HepG2 (cell line): ENCODE results near the gene AP2A2.

Experiments
- CENPT ChIP-seq: sonication (generic); formaldehyde crosslinking; IDR thresholded peaks from 2 replicates; pipeline ENCODE4 v1.8.0; 2022; ENCODE audit warnings: low read depth, mild to moderate bottlenecking, moderate library complexity, missing genetic modification reagents
- CTCF ChIP-seq: sonication (generic); formaldehyde crosslinking; IDR thresholded peaks from 2 replicates; pipeline ENCODE4 v1.5.0; 2020; ENCODE audit warnings: mild to moderate bottlenecking, missing genetic modification reagents, moderate library complexity
- DPF2 ChIP-seq: sonication (generic); formaldehyde crosslinking; IDR thresholded peaks from 2 replicates; pipeline ENCODE4 v1.4.0; 2020; ENCODE audit warnings: mild to moderate bottlenecking, low read depth, missing genetic modification reagents, borderline replicate concordance
- ETV6 ChIP-seq: sonication (generic); formaldehyde crosslinking; conservative IDR thresholded peaks from 2 replicates; pipeline ENCODE4 v1.4.0; 2020; ENCODE audit warnings: missing genetic modification reagents
- FOXP1 ChIP-seq, 2 experiments: fragments of 450-650 bp in 1 of 2; IDR thresholded peaks; 2 replicates each; pipeline ENCODE4 v1.6.1; 2017 to 2018; ENCODE audit warnings: antibody characterized with exemption in 1 of 2
- HIVEP1 ChIP-seq: sonication (generic); formaldehyde crosslinking; IDR thresholded peaks from 2 replicates; pipeline ENCODE4 v1.4.0; 2020; ENCODE audit warnings: mild to moderate bottlenecking, missing genetic modification reagents
- KLF11 ChIP-seq: IDR thresholded peaks from 2 replicates; pipeline ENCODE4 v1.6.1; 2016; ENCODE audit warnings: missing compliant biosample characterization
- MAZ ChIP-seq, 2 experiments: sonication (generic) in 1 of 2; formaldehyde crosslinking in 1 of 2; IDR thresholded peaks; 2 replicates each; pipeline versions ENCODE4 v1.5.0 to v1.6.1; 2012 to 2020; ENCODE audit warnings: low read depth in 2 of 2, mild to moderate bottlenecking in 2 of 2, borderline replicate concordance in 1 of 2, improper control_type of control experiment in 1 of 2, low read length in 1 of 2, missing genetic modification reagents in 1 of 2, moderate library complexity in 1 of 2
- NFYB ChIP-seq: sonication (generic); formaldehyde crosslinking; IDR thresholded peaks from 2 replicates; pipeline ENCODE4 v1.4.0; 2020; ENCODE audit warnings: missing genetic modification reagents
- SMARCC2 ChIP-seq: fragments of 450-650 bp; IDR thresholded peaks from 2 replicates; pipeline ENCODE4 v1.6.1; 2017; ENCODE audit warnings: antibody characterized with exemption, mild to moderate bottlenecking
- TCF12 ChIP-seq, 2 experiments: fragments of 450-650 bp in 1 of 2; sonication (generic) in 1 of 2; formaldehyde crosslinking in 1 of 2; IDR thresholded peaks; 2 replicates each; pipeline versions ENCODE4 v1.6.1 to v1.8.0; 2017 to 2022; ENCODE audit warnings: antibody characterized with exemption in 1 of 2, mild to moderate bottlenecking in 1 of 2, missing genetic modification reagents in 1 of 2, moderate library complexity in 1 of 2
- ZFX ChIP-seq: sonication (generic); formaldehyde crosslinking; IDR thresholded peaks from 2 replicates; pipeline ENCODE4 v1.4.0; 2020; ENCODE audit warnings: mild to moderate bottlenecking, low read depth, missing genetic modification reagents, moderate library complexity
- ZNF121 ChIP-seq: sonication (generic); formaldehyde crosslinking; IDR thresholded peaks from 2 replicates; pipeline ENCODE4 v1.5.0; 2020; ENCODE audit warnings: mild to moderate bottlenecking, missing genetic modification reagents
- TF ChIP-seq, protein P1 (sequence below): IDR thresholded peaks from 2 replicates; pipeline ENCODE4 v1.6.1; 2016

DNA sequence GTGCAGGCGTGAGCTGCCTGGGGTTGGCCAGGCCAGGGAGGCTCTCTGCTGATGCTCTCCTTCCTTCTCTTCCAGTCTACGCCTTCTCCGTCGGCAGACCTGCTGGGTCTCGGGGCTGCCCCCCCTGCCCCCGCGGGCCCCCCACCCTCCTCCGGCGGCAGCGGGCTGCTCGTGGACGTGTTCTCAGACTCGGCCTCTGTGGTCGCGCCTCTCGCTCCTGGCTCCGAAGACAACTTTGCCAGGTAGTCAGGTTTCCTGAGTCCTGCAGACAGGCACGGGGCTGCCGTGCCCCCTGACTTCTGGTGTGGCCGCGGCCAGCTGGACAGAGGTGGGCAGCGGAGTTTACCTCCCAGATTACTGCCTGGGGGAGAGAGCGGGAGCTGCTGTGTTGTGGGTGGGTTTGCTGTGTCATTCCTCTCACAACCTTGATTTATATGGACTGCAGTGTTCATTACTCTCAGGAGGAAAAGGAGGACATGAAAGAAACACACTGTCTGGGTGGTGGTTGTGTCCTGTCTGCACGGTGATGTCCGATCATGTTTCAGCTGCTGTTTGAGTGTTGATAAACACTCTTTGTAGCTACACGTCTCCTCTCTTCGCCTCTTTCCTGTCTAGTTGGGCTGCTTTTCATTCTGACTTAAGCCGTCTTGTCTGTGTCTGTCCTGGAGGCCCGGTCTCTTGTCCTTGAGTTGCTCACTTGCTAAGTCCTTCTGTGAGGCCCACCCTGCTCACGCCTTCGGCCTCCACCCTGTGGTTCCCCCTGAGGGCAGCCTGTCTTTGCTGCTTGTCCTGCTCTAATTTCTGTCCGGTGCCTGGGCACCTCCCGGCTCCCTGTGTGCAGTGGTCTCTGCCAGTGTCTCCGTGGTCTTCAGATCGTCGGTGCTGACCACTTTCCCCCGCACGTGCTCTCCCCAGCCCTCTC, 74.9 kb downstream of the AP2A2 start:
- TF ChIP-seq DPF2, result no peak
- TF ChIP-seq ZFX, result no peak
- TF ChIP-seq SMARCC2, result no peak
- TF ChIP-seq HIVEP1 (CRISPR knock-in tag), result no peak
- TF ChIP-seq NFYB (CRISPR knock-in tag), result no peak
- no peak for TF ChIP-seq KLF11 (CRISPR knock-in tag)
- no peak for TF ChIP-seq CTCF (CRISPR knock-in tag)
- TF ChIP-seq TCF12 (IDR thresholded peaks at IDR 0.05), result no peak
- TF ChIP-seq TCF12 (CRISPR knock-in tag; IDR thresholded peaks at IDR 0.05), result no peak
- TF ChIP-seq, protein P1, sequence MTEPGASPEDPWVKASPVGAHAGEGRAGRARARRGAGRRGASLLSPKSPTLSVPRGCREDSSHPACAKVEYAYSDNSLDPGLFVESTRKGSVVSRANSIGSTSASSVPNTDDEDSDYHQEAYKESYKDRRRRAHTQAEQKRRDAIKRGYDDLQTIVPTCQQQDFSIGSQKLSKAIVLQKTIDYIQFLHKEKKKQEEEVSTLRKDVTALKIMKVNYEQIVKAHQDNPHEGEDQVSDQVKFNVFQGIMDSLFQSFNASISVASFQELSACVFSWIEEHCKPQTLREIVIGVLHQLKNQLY (CRISPR knock-in tag), result no peak
- no peak for TF ChIP-seq FOXP1 (IDR thresholded peaks at IDR 0.05)
- no peak for TF ChIP-seq FOXP1 (CRISPR knock-in tag; IDR thresholded peaks at IDR 0.05)
- no peak for TF ChIP-seq ZNF121 (CRISPR knock-in tag)
- TF ChIP-seq ETV6 (CRISPR knock-in tag), result no peak
- no peak for TF ChIP-seq CENPT (CRISPR knock-in tag)
- no peak for TF ChIP-seq MAZ (IDR thresholded peaks at IDR 0.05; ENCODE audit: borderline replicate concordance, low read depth, low read length)
- no peak for TF ChIP-seq MAZ (CRISPR knock-in tag; IDR thresholded peaks at IDR 0.05; ENCODE audit: low read depth)
